DMS 273 (cell line): ENCODE data around the gene SIAH3.
"Not testable (repeated sequence)": the region's sequence is repeated elsewhere in the genome, so short reads cannot be mapped to it uniquely, and the experiment has no call there.

ENCODE experiments used
- DNase-seq: peaks from one replicate; lab custom pipeline; 2025; ENCODE audit not compliant: unreplicated experiment; lab: John Stamatoyannopoulos, UW

The SIAH3 gene, protein sequence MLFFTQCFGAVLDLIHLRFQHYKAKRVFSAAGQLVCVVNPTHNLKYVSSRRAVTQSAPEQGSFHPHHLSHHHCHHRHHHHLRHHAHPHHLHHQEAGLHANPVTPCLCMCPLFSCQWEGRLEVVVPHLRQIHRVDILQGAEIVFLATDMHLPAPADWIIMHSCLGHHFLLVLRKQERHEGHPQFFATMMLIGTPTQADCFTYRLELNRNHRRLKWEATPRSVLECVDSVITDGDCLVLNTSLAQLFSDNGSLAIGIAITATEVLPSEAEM

DNA sequence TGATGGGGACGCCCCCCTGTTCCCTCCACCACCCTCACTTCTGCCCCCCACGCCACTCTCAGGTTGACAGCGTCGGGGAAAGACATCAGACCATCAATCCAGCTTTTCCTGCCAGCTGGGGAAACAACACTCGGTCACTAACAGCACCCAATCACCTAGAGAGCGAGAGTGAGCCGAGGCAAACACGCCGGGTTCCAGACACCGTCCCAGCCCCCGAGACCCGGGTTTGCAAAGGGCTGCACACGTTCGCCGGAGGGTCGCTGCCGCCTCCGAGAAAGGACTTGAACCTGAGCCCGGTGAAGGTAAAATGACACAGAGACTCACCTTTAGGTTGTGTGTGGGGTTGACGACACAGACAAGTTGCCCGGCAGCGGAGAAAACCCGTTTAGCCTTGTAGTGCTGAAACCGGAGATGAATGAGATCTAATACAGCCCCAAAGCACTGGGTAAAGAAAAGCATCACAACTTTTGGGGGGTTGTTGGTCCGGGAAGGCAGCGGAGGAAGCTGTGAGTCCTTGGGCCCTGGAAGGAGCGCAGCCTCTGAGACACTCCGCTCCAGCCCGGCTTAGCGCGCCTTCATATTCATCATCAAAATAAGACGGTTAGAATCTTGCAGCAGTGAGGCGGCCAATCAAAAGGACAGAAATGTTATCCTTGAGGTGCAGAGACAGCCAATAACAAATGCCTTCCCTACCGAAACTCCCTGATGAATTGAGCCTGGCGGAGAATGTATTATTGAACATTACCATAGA, at the start of gene SIAH3:
Gene SIAH3 (minus strand): TSS at position 583 of the 751 bp plus-strand sequence. CDS start 124 bp downstream, at position 459.
- DNase-seq: peak; percentile 71

DNA sequence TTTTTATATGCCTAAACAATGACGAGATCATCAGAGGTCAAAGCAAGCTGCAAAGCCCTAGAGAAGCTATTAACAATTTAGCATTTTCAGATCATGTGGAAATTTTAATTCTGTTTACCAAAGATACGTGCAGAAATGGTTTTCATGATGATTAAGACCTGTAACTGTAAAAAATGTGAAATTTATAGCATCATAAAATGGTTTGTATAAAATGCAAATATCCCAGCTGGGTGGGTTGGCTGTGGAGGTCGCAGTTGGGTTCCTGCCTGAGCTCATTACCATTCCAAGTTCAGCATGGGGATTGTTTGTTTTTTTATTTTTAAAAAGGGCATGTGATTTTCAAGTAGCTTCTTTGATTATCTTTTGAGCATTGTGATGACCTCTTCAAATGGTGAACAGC, 47.9 kb upstream of the SIAH3 start:
- DNase-seq: no peak

DNA sequence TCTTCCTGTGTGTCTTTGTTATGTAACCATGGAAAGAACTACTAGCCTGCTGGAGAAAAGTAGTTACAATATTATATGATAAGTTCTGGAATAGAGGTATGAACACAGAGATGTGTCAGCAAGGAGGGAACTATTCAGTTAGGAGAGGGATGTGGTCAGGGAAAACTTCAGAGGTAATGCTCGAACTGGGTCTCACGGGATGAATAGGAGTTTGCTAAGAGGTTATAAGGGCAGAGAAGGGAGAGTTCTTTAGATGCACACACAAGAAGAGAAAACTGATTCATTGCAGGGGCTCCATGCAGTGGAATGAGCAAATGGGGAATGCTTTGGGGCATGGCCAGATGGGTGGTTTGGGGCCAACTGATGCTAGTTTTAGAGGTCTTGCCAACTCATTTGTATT, 46.0 kb upstream of the SIAH3 start:
- no peak for DNase-seq

DNA sequence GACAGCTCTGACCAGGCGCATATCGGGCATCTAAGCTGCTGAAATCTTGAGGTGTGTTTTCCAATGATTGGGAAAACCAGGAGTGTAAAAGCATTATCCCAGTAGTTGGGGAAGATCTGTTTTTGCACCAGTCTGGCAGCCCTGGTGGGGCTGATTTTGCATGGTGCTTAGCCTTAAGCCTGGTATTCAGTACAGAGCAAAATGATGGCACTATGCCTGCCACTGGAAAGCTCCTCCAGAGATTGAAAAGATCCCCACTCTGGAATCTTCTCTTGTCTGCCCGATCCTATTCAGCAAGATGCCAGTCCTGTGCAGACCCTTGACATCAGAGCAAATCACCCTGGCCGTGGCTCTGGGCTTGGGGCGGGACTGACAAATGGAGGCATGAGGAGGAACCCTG, 44.7 kb upstream of the SIAH3 start:
- DNase-seq: no peak

DNA sequence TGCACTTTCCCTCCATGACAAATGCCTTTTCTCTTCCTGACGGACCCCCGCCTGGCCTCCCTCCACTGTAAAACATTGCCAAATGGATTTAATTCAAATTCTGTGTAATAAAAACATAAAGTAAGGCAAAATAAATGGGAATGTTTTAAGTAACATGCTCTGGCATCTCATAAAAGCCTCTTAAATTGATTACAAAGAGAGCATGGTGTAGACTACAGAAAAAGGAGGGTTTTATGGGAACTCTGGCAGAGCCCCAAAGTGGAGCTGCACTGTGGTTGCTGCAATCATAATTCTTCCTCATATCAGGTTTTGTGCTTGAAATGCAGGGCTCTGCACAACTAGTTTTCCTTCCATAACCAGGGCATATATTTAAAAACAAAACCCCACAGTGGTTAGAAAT, 44.3 kb upstream of the SIAH3 start:
- no peak for DNase-seq

DNA sequence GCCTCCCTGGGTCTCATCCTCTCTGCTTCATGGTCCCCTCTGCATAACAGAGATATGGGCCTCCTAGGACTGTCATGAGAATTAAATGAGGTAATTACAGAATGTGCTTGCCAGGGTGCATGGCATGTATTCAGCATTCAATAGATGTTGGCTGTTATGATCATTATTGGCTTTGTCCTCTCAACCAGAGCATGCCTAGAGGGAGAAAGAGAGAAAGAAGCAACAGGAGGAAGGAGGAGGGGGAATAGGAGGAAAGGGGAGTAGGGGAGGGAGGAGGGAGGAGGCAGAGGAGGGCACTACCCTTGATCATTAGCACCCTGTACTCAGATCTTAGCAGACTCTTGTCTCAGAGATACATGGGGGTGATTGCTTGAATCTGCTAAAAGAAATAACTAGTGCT, 41.0 kb upstream of the SIAH3 start:
- no peak for DNase-seq

DNA sequence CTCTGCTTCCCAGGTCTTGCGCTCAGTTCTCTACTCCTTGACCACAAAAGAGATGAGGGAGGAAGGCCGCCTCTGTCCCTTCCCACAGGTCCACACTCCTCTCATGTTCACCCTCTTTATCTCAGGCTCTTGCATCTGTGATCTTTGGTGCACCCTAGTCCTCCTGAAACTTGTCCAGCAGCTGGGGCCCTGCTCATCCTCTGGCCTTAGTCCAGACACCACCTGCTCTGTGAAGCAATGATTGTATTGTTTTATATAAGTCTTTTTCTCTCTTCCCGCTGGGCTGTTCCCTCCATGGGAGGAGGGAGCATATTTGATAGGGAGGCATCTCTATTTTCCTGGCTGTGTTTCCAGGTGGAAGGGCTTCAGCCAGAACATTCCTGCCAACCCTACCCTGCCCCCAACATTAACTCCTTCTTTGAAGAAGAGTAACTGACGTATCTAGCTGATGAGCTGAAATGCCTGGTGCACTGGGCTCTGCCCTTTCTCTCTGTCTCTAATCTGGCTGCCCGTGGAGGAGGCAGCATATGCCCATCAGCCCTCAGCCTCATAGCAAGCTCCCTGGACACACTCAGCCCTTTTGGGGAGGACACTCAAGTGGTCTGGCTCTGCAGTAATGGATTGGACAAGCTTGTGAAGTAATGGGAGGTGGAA, 38.2 kb upstream of the SIAH3 start:
- DNase-seq: no peak

DNA sequence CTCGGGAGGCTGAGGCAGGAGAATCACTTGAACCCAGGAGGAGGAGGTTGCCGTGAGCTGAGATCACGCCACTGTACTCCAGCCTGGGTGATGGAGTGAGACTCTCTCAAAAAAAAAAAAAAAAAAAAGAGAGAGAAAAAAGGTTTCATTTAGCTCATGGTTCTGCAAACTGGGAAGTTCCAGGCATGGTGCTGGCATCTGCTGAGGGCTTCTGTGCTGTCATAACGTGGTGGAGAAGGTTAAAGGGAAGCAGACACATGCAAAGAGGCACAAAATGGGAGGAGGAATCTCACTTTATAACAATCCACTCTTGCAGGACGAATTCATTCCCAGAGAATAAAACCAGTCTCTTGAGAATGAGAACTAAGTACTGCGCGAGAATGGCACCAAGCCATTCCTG, 34.9 kb upstream of the SIAH3 start:
- no peak for DNase-seq

DNA sequence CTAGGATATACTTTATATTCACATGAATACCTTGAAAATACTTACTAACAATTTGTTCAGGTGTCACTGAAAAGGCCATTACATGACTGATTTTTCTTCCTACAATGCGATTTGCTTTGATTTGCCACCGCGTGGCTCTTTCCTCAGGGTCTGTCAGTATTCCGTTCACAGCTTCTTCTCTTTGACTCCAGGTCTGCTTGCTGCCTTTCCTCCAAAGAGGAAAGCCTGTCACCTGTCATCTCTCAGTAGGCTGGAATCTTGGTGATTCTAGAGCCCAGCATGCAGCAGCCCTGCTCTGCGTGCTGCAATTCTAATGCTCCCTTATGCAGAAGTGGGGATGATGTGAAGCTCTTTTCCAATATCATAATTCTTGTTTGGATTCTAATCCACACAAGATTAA, 33.6 kb upstream of the SIAH3 start:
- no peak for DNase-seq

DNA sequence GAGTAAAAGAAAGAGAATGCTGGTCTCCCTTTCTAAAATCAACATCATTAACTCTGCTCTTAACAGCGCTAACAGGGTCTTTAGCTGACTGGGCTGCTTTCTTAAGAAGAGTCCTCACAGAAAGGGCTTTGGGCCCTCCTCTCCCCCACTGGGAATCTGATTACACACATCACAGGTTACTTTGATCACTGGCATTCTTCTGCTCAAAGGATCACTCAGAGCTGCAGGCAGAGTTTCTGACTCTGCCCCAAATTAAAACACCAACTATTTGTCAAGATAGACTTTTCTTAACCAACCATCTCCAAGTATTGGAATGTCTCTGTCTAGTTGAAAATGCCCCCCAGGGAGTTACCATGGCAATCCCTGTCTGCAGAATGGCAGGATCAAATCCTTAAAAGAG, 31.1 kb upstream of the SIAH3 start:
- DNase-seq: no peak

DNA sequence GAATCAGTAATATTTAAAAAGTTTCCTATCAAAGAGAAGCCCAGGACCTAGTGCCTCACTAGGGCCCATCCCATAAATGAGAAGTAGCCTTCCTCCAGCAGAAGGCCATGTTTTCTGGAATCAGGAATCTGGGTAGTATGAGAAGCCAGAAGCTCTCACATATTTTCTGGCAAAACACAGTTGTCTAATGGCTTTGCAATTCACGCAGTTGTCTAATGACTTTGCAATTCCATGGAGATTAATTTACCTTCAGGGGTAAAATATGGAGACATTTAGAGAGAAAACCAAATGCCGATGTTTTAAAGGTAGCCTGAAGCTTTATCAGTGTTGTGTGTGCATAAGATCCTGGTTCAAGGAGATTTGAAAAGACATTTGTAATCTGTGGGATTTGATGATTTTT, 29.8 kb upstream of the SIAH3 start:
- no peak for DNase-seq

DNA sequence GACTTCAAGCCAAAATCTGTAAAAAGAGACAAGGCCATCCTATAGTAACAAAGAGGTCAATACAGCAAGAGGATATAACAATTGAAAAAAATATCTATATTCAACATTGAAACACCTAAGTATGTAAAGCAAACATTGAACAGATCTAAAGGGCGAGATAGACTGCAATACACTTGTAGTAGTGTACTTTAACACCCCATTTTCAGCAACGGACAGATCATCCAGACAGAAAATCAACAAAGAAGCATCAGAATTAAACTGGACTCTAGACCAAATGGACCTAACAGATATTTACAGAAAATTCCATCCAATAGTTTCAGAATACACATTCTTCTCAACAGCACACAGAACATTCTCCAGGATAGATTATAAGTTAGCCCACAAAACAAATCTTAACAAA, 28.7 kb upstream of the SIAH3 start:
- DNase-seq: no peak

DNA sequence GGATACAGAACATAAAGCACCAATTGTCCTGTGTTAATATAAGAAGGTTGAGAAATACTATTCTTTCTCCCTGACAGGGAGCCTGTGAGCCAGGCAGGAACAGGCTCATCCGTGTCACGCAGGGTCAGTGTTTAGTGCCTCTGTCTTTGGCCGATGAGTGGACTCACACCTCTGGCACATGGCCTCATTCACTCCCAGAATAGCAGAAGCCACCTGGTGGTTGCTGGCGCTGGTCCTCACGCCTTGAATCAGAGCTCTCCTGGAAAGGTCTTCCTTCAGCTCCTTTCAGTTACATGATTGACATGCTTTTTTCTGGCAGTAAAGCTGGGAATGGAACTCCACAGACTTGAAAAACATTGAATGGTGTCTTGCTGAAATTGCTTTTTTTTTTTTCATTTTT, 28.1 kb upstream of the SIAH3 start:
- DNase-seq: peak; percentile 53

DNA sequence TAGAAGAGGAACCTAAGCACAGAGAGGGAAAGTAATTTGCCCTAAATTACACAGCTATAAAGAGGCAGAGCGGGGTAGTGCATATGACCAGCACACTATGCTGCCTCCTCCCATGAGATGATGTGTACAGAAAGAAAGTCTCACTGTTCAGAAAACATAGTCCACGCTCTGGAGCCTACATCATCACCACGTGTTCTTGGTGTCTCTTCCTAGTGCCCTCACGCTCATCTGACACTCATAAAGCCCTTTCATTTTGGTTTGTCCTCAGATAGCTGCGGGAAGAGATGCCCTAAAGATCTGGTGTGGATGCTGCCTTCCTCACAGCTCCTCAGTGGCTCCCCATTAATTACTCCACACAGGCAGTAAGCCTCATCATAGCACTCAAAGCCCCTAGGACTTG, 27.4 kb upstream of the SIAH3 start:
- no peak for DNase-seq

DNA sequence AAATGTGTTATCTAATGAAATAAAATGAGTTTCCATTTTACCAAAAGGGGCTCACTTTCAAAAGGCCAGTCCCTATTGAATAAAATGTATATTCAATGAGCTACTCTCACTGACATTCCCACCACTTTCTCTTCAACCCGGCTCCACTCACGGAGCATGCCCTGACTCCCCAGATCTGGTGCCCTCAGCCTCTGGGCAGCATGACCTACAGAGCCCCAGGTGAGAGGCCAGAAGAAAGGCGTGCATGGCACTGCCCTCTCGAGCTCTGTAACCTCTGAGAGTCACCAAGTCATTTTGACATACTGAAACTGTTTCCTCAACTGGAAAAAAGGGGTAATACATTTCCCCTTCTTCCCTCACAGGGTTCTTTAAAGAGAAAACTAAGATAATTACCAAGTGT, 25.2 kb upstream of the SIAH3 start:
- DNase-seq: no peak

DNA sequence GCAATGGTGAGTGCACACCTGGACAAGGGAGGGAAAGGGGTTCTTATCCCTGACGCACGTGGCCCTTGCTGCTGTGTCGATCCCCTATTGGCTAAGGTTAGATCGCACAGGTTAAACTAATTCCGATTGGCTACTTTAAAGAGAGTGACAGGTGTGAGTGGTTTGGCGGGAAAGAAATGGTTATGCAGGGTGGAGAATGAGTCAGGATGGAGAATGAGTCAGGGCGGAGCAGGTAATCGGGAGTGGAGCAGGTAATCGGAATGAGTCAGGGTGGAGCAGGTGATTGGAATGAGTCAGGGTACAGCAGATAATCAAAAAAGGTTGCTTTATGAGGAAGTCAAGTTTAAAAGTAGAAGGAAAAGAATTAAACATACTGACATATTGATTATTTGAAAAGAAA, 24.4 kb upstream of the SIAH3 start:
- DNase-seq: no peak

DNA sequence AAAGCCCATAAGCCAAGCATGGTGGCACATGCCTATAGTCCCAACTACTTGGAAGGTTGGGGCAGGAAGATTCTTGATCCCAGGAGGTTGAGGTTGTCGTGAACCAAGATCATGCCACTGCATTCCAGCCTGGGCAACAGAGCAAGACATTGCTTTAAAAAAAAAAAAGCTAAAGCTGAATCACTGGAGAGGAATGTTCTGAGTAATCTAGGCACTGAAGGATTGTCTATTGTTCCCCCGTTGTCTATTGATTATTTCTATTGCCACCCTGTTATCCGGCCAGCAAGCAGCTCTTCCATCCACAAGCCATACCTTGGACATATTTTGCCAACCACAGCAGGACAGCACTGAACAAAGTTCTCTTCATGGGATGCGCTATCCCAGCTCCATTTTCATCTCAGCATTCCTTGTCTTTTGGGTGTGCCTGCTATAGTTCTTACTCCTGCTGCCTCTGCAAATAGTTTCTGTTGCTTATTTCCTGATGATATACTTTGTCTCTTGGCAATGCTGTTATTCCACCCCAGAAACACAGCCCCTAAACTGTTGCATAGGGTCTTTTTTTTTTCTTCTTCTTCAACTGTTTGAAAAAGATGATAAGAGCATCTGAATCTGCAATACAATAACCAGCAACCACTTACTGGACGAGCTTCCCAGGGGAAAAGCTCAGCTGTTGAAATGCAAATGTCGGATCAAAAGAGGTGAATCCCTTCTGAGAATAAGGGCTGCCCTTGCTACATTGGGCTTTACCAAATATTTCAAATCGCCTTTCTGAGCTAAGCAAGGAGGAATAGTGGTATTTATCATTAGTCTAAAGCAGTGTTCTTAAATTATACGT, 22.2 kb upstream of the SIAH3 start:
- DNase-seq: peak; percentile 9

DNA sequence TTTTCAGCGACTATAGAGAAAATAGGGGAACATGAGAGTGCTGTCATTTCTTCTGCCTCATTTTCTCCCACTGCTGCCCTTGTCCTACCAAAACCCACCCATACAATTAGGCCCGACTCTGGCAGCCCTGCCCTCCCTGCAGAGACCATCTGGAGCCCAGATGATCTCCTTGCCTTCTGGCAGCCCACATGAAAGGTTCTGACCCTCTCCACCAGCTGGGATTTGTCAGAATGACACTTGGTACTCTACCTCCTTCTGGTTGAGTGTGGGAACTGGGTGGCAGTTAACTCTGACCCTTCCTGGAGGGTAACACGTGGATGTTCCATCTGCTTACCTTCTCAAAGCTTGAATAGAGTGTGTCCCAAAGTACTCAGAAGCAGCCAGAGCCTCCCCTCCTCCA, 21.0 kb upstream of the SIAH3 start:
- DNase-seq: peak; percentile 95

DNA sequence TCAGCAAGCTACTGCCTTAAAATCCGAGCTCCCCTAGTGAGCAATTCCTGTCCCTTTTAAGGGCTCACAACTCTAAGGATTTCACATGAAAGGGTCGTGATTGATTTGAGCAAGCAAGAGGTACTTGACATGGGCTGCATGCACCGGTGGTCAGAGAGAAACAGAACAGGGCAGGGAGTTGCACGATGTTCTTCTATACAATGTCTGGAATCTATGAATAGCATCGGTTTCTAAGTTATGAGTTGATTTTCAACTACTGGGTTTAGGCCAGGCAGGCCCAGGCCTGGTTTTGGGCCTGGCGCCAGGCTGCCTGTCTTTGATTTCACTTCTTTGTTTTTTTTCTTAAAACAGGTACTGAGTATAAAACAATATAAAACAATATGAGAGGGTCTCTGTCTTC, 19.6 kb upstream of the SIAH3 start:
- DNase-seq: not testable (repeated sequence)

DNA sequence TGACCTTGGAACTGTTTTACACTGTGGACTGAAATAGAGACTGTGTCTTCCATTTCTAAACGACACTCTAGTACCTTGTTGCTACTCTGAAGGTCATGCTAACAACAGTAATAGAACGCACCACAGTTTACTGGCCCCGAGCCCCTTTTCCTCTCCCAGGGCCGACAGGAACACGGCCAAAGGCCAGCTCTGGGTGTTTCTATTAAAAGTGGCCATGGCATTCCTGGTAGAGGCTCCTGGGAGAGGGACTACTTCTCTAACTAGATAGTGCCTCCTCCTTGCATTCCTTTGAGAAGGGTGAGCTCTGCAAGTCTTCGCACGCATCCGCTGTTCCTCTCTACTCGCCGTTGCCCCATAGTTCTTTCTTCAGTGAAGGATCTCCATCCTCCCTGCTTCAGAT, 18.7 kb upstream of the SIAH3 start:
- no peak for DNase-seq

DNA sequence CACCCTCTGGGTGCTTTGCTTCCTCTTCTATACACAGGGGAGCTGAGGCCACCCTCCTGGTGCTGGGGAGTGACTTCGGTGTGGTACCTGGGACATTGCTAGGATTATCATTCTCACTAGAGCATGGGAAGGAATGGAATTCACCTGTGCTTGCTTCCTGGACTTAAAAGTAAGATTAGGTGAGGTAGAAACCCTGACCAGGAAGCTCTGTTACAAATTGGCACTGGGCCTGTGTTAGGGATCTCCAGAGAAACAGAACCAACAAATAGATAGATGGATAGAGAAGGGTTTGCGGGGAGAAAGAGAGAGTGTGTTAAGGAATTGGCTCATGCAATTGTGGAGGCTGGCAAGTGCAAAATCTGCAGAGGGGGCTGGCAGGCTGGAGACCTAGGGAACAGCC, 13.9 kb upstream of the SIAH3 start:
- no peak for DNase-seq
